ENCODE data around the gene MRPL1. TPM values are rescaled to one million over a fixed set of nuclear protein-coding genes. Genes with fewer than 3 reads are reported as not detected.
A peak's percentile ranks its signal among the peaks of the same experiment; 100 is the strongest.

Gene MRPL1
- 23.2 and 25.3 TPM in 2 replicates for total RNA-seq

- Histone ChIP-seq H2AFZ (ENCODE audit: low read length) (peak within 1 kb of the TSS; percentile 95), H3K36me3 (ENCODE audit: insufficient read depth, low read length) (no peaks in the 10 kb centered on the region), H4K20me1 (ENCODE audit: insufficient read depth, low read length) (no peaks in the 10 kb centered on the region), H3K4me2 (ENCODE audit: insufficient read depth, low read length) (peak within 1 kb of the TSS; percentile 91), H3K27me3 (ENCODE audit: insufficient read depth, low read length) (no peaks in the 10 kb centered on the region), H3K4me3 (ENCODE audit: insufficient read depth, low read length) (peak within 1 kb of the TSS; percentile 99), H3K27ac (ENCODE audit: low read depth, low read length) (peak within 1 kb of the TSS; percentile 98), H3K9me3 (ENCODE audit: low read depth, low read length) (no peaks in the 10 kb centered on the region), H3K79me2 (ENCODE audit: insufficient read depth, low read length) (peaks cover 45% of the 10 kb centered on the region), H3K4me1 (ENCODE audit: insufficient read depth, low read length) (peaks cover 12% of the 10 kb centered on the region)
- DNase-seq (ENCODE audit: insufficient read length, low spot score, missing footprints), result peak; percentile 90
- no peak for TF ChIP-seq CTCF (IDR thresholded peaks at IDR 0.05; ENCODE audit: extremely low read depth, low read depth, low read length)
These were observed at the start of gene MRPL1 for GRCh38 chr4:77862478-77863216. MRPL1 (plus strand) TSS chr4:77862830; CDS start chr4:77862849, 19 bp downstream.

DNA sequence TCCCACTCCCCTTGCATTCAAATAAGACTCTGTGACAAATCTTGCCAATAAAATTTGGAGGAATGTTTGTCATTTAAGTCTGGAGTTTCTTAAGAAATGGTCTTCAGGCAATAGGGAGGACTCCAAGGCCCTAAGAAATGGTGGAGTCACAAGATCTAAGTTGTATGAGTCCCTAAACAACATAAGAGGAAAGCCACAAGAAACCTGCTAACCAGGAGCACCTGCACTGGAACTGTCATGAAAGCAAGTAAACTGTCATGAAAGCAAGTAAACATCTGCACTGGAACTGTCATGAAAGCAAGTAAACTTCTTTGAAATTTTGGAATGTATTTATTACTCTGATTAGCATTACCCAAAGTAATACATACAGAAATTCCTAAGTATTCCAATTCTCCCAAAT is 47.0 kb upstream of the MRPL1 start:
- Histone ChIP-seq H3K27ac (ENCODE audit: low read depth, low read length) (no peak overlapping the region), H3K9me3 (ENCODE audit: low read depth, low read length) (no peaks in the 10 kb centered on the region), H3K4me3 (ENCODE audit: insufficient read depth, low read length) (no peak overlapping the region), H3K4me1 (ENCODE audit: insufficient read depth, low read length) (peaks cover 9% of the 10 kb centered on the region), H2AFZ (ENCODE audit: low read length) (no peak overlapping the region), H3K79me2 (ENCODE audit: insufficient read depth, low read length) (peaks cover 71% of the 10 kb centered on the region), H3K27me3 (ENCODE audit: insufficient read depth, low read length) (no peaks in the 10 kb centered on the region), H4K20me1 (ENCODE audit: insufficient read depth, low read length) (peaks cover 30% of the 10 kb centered on the region), H3K4me2 (ENCODE audit: insufficient read depth, low read length) (no peak overlapping the region), H3K36me3 (ENCODE audit: insufficient read depth, low read length) (no peaks in the 10 kb centered on the region)
- DNase-seq (ENCODE audit: insufficient read length, low spot score, missing footprints), result no peak
- TF ChIP-seq CTCF (IDR thresholded peaks at IDR 0.05; ENCODE audit: extremely low read depth, low read depth, low read length), result no peak

DNA sequence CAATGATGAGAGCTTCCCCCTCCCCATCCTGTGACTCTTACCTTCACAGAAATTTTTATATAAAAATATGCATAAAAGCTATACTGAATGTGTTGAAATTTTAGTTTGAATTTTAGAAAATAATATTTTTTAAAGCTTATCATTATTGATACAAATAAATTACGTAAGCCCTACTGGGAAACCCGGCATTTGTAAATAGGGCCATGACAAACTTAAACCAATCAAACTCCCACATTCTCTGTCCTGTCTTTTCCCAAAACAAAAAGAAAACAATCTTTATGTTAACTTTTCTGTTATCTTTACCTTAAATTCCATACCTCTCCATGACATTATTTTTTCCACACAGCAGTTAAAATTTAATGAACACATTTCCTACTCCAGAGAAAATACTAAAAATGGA is 46.1 kb upstream of the MRPL1 start:
- H3K27me3 ChIP-seq (ENCODE audit: insufficient read depth, low read length), result no peaks in the 10 kb centered on the region
- H3K4me2 ChIP-seq (ENCODE audit: insufficient read depth, low read length), result no peak overlapping the region
- no peak for DNase-seq (ENCODE audit: insufficient read length, low spot score, missing footprints)
- H3K4me1 ChIP-seq (ENCODE audit: insufficient read depth, low read length), result peaks cover 15% of the 10 kb centered on the region
- H3K27ac ChIP-seq (ENCODE audit: low read depth, low read length), result no peak overlapping the region
- H3K79me2 ChIP-seq (ENCODE audit: insufficient read depth, low read length), result peaks cover 62% of the 10 kb centered on the region
- no peaks in the 10 kb centered on the region for H3K36me3 ChIP-seq (ENCODE audit: insufficient read depth, low read length)
- H3K4me3 ChIP-seq (ENCODE audit: insufficient read depth, low read length), result no peak overlapping the region
- H3K9me3 ChIP-seq (ENCODE audit: low read depth, low read length), result no peaks in the 10 kb centered on the region
- no peak overlapping the region for H2AFZ ChIP-seq (ENCODE audit: low read length)
- H4K20me1 ChIP-seq (ENCODE audit: insufficient read depth, low read length), result peaks cover 30% of the 10 kb centered on the region
- TF ChIP-seq CTCF (IDR thresholded peaks at IDR 0.05; ENCODE audit: extremely low read depth, low read depth, low read length), result no peak

- peak; percentile 63 for DNase-seq (ENCODE audit: insufficient read length, low spot score, missing footprints)
- peaks cover 54% of the 10 kb centered on the region for H3K79me2 ChIP-seq (ENCODE audit: insufficient read depth, low read length)
- peak overlapping the region; percentile 78 for H3K27ac ChIP-seq (ENCODE audit: low read depth, low read length)
- H3K36me3 ChIP-seq (ENCODE audit: insufficient read depth, low read length), result no peaks in the 10 kb centered on the region
- H3K9me3 ChIP-seq (ENCODE audit: low read depth, low read length), result no peaks in the 10 kb centered on the region
- H4K20me1 ChIP-seq (ENCODE audit: insufficient read depth, low read length), result peaks cover 30% of the 10 kb centered on the region
- H3K27me3 ChIP-seq (ENCODE audit: insufficient read depth, low read length), result no peaks in the 10 kb centered on the region
- peaks cover 15% of the 10 kb centered on the region for H3K4me1 ChIP-seq (ENCODE audit: insufficient read depth, low read length)
- TF ChIP-seq CTCF (IDR thresholded peaks at IDR 0.05; ENCODE audit: extremely low read depth, low read depth, low read length), result no peak
- H3K4me2 ChIP-seq (ENCODE audit: insufficient read depth, low read length), result peak overlapping the region; percentile 88
- peak overlapping the region; percentile 81 for H2AFZ ChIP-seq (ENCODE audit: low read length)
- peak overlapping the region; percentile 85 for H3K4me3 ChIP-seq (ENCODE audit: insufficient read depth, low read length)
These were observed 45.1 kb upstream of the MRPL1 start for GRCh38 chr4:77817304-77818072.

Measured in osteoblast (primary cell).